Stimulated activated CD8-positive, alpha-beta memory T cell treated with anti-CD3 and anti-CD28 coated beads, Interleukin-7, amount 100 ng/mL, for 48 hours (primary cell): ENCODE data around the gene ZC3HAV1.
"Not testable (repeated sequence)": the region's sequence is repeated elsewhere in the genome, so short reads cannot be mapped to it uniquely, and the experiment has no call there.

Source experiments
- DNase-seq, 2 donors: peaks; one replicate each; pipeline ENCODE4 v3.0.0-alpha.2; 2020; ENCODE audit warnings: low read depth in 1 of 2; ENCODE audit errors: extremely low read depth in 1 of 2

The ZC3HAV1 gene

DNA sequence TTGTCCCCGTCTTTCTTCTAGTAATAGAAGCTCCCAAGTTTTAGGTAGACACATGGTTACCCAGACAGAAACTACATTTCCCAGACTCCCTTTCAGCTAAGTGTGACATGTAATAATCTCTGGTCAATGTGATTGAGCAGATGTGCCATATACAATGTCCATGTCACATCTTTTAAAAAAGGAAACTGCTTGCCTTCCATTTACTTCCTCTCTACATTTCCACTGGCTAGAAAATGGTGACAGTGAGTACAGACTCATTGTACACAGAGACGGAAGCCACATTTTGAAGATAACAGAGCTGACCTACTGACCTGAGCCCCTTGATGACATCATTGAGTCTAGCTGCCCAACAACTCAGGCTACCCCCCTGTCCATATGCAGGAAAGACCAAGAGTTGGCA lies 21.3 kb downstream of the ZC3HAV1 start:
- no peak for DNase-seq

DNA sequence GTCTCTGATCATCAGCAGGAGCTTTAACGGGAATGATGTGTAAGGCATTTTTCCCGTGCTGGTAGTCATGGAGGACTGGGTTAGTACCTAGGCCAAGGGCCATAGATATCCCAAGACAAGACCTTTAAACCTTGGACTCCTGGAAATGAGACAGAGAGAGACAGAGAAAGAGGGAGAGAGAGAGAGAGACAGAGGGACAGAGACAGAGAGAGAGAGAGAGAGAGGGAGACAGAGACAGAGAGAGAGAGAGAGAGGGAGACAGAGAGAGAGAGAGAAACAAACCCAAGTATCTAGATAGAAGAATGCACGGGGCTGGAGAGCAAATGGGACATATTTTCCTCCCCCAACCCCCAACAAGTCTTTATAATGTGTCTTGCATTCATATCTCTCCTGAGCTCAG lies 22.3 kb downstream of the ZC3HAV1 start:
- DNase-seq, result no peak

DNA sequence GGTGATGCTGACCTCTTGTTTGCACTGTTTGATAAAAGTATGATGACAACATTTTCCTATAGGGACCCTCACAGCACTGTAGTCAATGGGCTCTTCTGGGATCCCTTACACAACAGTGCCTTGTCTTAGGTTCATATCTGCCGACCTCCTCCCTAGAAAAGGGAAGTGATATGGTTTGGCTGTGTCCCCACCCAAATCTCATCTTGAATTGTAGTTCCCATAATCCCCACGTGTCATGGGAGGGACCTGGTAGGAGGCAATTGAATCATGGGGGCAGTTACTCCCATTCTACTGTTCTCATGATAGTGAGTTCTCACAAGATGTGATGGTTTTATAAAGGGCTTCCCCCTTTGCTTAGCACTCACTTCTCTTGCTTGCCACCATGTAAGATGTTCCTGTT lies 23.1 kb downstream of the ZC3HAV1 start:
- no peak for DNase-seq

DNA sequence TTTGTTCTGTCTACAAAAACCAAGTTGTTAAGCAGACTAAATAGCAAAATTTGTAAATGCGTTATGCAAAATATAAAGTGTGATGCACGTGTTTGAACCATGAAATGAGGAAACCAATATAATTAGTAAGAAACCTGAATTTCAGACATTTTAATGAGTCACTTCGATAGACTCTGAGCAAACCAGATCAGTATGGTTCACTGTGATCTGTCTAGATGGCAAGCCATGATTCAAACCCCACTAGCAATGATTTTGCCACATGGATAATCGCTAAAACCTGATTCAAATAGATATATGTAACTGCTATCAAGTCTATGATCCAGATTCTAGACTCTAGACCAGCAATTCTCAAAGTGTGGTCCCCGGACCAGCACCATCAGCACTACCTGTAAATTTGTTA lies 24.8 kb downstream of the ZC3HAV1 start:
- no peak for DNase-seq

DNA sequence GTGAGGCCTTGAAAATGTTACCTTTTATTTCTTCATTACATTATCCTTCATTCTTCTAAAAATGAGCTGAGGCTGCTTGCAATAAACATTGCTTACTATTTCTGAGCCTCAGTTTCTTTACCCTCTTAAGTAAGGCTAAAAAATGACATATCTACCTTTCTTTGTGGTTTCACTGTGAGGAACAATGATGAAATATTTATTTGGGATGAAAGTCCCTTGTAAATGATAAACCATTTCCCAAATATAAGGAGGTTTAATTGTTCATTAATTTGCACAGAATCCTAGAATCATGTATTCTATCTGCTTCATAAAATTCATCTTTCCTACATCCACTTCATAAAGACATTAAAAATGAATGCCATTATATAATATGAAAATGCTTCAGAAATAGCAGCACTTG lies 27.9 kb downstream of the ZC3HAV1 start:
- no peak for DNase-seq

DNA sequence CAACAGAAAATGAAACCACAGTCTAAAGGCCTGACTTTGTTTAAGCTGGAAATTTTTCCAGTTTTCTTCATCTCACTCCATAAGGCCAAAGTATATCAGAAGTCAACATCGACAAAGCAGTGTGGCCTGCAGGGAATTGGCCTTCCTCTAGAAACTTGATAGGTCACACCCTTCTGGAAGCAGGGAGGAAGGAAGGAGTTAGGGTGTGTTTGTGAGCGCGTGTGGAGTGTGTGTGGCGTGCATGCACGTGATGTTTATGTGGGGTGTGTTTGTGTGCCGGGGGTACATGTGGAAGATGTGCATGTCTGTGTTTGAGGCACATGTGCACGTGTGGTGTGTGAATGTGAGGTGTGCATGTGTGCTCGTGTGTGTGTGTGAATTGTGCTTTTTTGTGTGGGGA lies 28.6 kb downstream of the ZC3HAV1 start:
- DNase-seq, result no peak

DNA sequence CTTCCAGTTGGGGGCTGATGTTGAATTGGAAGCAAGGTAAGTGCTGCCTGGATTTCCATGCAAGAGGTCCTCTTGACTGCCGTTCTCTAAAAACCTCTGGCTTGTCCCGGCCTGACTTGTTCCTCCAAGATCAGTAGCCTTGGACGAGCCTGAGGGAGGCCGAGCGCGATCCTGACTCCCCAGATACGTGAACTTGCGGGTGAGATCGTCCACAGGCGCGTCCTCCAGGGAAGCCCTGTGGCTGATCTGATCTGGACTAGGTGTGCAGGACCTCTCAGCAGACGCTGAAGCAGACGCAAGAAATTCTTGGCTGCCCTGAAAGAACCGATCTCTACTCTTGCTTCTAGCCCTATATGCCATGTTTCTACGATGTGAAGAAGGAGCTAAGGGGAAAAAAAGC lies 29.7 kb downstream of the ZC3HAV1 start:
- DNase-seq, result no peak

DNA sequence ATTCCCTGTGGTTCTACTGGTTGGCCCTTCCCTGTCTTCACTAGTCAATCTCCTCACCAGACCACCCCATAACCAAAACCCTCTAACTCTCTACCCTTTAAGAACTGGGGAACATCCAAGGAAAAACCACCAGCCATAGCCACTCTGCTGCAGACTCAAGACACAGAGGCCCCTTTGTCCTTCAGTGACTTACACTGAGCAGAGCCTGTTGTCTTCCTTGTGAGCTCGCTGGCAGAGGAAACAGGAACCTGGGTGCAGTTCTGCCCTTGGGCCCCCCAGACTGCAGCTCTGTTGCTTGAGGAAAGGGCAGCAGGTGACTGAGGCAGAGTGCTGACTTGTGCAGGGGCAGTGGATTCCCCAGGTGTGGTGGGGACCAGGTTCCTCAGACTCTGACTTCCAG lies 30.6 kb downstream of the ZC3HAV1 start:
- DNase-seq, result no peak

DNA sequence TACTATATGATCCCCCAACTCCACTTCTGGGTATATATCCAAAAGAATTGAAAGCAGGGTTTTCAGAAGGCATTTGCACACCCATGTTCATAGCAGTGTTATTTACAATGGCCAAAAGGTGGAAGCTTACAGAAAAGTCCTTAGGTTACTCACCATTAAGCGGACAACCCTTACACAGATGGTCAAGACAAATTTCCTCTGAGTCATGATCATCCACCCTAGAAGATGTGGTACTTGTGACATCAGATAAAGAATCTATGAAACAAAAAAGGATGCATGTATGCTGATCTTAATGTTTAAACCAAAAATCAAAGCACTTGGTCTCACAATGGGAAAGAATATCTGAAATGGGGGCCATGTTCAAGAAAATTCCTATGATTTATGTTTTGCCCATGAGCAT lies 31.1 kb downstream of the ZC3HAV1 start:
- no peak for DNase-seq

DNA sequence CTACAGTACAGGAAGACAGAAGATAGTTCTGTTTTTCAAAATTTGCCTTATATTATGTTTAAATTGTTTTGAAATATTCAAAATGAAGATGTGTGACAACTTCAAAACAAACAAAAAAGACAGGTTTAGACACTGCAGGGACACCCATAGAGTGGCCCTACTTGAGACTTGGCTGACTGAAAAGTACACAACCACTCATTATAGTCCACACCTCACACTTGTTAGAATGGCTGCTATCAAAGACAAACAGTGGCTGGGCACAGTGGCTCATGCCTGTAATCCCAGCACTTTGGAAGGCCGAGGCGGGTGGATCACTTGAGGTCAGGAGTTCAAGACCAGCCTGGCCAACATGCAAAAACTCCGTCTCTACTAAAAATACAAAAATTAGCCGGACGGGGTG lies 31.8 kb downstream of the ZC3HAV1 start:
- not testable (repeated sequence) for DNase-seq

DNA sequence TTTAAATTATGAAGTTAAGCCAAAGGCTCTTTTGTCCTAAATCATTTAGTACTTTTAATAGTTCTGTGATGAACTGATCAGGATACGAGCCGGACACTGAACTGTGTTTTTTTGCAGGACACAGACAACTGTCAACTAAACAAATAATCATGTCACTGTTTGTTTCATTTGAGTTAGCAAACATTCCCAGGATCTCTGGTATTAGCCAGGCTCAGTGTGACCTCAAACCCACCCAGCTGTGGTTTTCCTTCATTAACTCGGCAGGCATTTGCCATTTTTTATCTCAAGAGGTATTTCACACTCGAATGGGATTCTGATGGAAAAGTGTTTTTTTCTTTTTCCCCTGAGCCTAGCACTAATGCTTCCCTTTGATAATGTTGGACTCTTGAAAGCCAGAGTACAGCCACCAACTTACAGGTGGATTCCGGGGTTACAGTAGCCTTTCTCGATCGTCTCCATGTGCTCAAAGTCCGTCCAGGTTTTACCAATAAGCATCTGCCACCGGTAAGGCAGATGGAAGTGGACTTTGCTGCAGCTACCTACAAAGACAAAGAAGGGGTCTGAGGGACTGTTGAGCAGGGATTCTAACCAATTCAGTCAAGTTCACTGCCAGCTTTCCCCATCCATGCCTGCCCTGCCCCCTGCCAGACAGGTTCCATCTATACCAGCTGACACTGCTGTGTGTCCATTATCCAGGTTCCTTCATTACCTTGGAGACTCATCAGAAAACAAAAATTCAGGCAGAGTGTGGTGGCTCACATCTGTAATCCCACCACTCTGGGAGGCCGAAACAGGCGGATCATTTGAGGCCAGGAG lies 33.4 kb downstream of the ZC3HAV1 start:
- no peak for DNase-seq

DNA sequence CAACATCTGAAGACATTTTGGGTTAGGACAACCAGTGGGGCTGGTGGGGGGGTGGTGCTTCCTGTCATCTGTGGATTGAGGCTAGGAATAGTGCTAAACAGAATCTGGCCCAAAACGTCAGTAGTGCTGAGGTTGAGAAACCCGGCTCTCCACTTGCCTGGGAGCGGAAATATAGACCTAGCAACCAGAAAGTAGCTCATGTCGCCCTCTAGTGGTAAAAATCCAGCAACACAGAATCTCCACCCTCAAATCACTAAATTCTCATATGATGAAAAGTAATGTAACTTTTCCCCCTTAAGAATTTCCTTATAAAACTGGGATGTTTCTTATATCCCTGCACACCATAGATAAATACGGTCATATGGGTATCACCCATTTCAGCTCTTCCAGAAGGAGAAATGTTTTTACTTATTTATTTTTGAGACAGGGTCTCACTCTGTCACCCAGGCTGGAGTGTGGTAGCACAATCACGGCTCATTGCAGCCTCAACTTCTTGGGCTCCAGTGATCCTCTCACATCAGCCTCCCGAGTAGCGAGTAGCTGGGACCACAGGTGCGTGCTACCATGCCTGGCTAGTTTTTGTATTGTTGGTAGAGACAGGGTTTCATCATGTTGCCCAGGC lies 34.4 kb downstream of the ZC3HAV1 start:
- DNase-seq, result peak; percentile 35 to 46

DNA sequence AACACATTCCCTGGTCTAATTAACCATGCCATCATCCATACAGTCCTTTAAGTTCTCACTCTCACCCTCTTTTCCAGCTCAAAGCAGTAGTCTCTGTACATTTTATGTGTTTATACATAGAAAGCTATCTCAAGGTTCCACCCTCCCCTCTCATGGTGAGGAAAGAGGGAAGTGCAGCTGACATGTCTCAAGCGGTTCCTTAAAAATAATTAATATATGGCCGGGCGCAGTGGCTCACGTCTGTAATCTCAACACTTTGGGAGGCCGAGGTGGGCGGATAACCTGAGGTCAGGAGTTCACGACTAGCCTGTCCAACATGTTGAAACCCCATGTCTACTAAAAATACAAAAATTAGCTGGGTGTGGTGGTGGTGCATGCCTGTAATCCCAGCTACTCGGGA lies 36.7 kb downstream of the ZC3HAV1 start:
- DNase-seq, result no peak

DNA sequence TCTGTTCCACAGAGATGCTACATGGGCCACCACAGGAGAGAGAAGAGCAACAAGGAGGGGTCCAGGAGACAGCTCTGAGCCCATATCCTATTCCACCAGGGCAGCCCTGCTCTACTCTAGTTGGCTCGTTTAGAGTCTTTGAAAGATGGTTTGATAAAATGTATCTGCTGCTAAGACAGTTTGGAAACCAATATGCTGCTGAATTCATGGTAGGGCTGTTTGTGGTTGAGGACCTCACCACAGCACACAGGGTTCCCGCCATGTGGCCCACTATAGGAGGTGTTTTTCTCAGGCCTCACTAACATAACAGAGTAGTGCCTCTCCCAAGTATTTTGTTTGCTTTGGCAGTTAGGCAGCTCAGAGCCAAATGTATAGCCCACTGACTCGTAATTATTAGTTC lies 37.8 kb downstream of the ZC3HAV1 start:
- DNase-seq, result no peak

DNA sequence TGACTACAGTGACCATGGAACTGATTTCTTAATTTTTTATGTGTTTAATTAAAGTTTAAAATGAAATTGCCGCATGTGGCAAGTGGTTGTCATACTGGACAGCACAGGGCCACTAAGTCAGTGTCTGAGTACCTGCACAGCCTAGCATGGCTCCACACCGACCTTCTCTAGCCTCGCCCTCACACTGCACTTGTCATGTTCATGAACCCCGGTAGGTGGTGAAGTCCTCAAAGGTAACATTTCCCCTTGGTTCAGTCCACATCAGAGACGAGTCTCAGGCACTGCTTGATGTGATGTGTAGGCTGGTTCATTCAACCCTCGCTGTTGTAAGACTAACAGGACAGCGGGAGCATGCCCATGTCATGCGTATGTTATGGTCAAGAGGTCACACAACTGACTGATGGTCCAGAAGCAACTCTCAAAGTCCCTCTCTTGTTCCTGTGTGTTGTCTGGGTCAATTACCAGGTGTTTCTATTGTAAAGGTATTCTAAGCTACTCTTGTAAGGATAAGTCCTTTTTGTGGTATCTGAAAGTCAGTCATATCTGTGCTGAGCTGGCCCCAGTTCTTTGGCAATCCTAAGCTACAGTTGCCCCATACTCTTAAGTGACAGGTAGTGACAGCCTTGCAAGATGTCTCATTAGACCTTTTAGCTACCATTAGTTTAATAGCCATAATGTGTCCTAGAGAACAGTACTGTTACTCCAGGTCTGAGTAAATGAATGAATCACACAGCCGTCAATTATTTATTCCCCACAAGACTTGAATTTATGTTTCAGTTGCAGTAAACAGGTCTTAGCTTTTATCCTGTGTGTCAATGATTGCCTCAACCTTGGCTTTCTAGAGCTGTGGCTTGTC lies 40.7 kb downstream of the ZC3HAV1 start:
- no peak for DNase-seq

DNA sequence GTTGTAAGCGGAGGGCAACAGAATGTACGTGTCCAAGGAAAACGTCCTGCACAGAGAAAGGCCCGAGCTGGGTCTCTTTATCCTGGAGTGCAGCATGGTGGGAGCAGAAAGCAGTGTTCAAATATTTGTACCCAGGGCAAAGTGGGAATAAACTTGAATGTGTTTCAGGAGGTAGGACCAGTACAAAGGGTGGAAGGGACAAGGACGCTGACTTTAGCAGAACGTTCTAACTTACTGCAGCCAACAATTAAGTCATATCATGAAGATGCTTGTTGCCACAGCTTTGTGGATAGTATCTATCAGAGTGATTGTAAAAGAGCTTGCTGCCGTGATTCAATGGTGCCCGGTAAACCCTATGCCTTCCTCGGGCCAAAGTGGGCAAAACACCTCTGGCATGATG lies 43.2 kb downstream of the ZC3HAV1 start:
- no peak for DNase-seq

DNA sequence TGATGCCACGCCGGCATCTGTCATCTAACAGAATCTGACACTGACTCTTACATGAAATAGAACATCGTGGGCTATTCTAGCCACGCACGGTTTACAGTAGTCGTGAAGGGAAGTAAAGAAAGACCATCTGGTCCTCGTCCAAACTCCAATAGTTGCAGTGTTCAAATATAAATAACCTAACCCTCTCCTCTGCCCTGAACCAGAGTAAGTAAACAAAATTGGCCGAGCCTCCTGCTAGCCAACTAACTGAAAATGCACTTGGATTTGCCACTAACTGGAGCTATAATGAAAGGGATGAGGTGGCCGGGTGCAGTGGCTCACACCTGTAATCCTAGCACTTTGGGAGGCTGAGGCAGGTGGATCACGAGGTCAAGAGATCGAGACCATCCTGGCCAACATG lies 44.2 kb downstream of the ZC3HAV1 start:
- no peak for DNase-seq

DNA sequence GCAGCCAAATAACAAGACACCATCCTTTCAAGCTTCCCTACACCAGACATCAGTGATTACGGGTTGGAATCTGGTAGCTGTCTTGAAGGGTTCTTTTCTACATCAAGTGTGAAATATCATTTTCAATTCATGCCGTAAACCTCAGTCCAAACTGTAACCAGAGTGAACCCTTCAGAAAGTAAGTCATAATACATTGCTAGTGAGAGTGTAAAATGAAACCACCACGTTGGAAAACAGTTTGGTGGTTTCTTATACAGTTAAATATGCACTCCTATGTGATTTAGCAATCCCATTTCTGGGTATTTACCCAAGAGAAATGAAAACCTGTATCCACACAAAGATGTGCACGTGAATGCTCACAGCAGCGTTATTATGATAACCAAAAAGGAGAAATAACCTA lies 48.1 kb downstream of the ZC3HAV1 start:
- no peak for DNase-seq

DNA sequence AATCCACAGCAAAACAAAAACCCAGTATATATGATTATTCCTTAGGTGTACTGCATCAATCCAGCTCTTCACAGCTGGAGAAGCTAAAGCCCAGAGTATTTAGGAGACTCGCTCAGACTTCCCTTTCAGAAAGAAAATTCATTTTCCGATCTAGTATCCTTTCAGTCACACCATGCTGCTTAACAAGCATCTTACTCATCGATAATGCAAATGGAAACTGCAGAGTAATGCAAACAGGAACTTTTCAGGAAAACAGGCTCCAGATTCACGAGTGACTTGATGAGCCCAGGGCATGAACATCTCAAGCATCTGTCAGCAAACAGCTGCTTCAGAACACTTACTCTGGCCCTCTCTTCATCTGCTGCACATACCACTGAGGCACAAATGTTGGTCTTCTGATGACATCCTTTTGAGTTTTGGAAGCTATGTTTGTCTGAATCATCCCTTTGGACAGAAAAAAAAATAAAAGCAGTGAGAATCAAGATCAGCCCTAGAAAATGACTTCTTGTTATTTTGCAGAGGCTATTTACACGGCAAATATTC lies 48.8 kb downstream of the ZC3HAV1 start:
- no peak for DNase-seq

DNA sequence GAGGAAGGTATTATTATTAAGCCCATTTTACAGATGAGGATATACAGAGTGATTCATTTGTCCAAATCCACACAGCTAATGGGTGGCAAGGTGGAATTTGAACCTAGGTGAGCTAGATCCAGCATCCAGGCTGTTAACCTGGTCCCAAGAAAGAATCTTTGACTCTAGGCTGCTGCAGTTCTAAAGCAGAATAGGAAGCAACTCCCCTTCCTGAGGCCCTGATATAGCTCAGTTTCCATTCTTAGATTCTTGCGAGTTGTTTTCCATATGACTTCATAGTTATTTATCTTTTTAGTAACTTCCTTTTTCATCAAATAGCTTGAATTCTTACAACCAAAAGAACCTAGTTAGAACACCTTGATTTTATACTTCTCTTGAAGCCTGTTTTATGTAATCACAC lies 49.6 kb downstream of the ZC3HAV1 start:
- DNase-seq, result no peak

DNA sequence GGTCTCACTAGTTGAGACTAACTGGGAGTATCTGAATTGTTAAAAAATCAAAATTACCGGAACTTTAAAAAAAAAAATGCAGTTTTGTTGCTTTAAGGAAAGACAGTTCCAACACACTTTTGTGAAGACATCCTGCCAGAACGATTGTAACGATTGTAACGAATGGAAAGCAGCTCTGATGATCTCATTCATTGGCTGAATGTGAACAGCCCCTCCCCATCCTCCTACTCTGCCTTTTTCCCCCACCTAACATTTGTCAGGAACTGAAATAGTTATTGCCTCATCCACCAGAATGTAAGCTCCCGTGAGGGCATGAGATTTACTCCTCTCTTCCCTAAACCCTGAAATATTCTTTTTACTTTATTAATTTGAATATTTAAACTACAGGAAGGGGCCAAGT lies 50.6 kb downstream of the ZC3HAV1 start:
- DNase-seq, result no peak

DNA sequence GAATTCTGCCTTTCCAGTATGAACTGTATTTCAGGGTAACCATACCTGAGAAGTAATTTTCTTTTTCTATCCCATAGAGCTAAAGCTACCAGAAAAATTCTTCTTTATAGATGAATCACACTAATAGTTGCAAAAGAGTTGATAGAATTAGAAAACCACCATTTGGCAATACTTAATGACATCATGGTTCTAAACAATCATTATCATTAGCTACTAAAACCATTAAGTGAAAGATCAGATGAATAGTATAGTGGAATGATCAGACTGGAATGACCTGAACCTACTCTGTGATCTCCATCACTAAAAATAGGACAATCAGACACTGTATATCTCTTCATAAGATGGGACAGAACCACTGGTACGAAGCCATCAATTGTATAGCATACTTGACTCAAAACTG lies 53.8 kb downstream of the ZC3HAV1 start:
- no peak for DNase-seq
